Measurements from ENCODE around the gene PPP1R3G. TPM values are rescaled to one million over a fixed set of nuclear protein-coding genes. Genes with fewer than 3 reads are reported as not detected.

PPP1R3G gene
- total and polyA plus RNA-seq, 2 donors (not counting 1 experiment from before 2014, with no cell fraction given) = 0.72 to 3.3 TPM

- Histone ChIP-seq H3K4me1 (ENCODE audit: control insufficient read depth, extremely low read depth, insufficient read depth, low read length) (peaks cover 7% of the 10 kb centered on the region), H3K27me3 (ENCODE audit: control insufficient read depth, insufficient read depth, low read length) (peaks cover 3% of the 10 kb centered on the region), H3K79me2 (ENCODE audit: control insufficient read depth, insufficient read depth, low read length) (no peaks in the 10 kb centered on the region), H3K4me2 (ENCODE audit: extremely low read depth, insufficient read depth, low read length) (no peak overlapping the region), H3K9ac (ENCODE audit: insufficient read depth, low read length) (no peak overlapping the region), H3K36me3 (ENCODE audit: control insufficient read depth, insufficient read depth, low read length) (no peaks in the 10 kb centered on the region), H3K9me3 (ENCODE audit: control insufficient read depth, insufficient read depth, low read depth, low read length) (no peaks in the 10 kb centered on the region), H3K4me3 (replicated peaks in 1 of 4; ENCODE audit: control extremely low read depth in 1 of 4, insufficient read depth in 1 of 4, low read depth in 3 of 4, low read length in 4 of 4) (no peak overlapping the region), H4K20me1 (ENCODE audit: control insufficient read depth, extremely low read depth, insufficient read depth, low read length) (no peaks in the 10 kb centered on the region), H3K27ac (ENCODE audit: insufficient read depth, low read length) (no peak overlapping the region), H2AFZ (ENCODE audit: low read length) (no peak overlapping the region)
- TF ChIP-seq EZH2 (IDR thresholded peaks at IDR 0.05; ENCODE audit: low read length, missing control alignments) = no peak
- TF ChIP-seq, protein P1, sequence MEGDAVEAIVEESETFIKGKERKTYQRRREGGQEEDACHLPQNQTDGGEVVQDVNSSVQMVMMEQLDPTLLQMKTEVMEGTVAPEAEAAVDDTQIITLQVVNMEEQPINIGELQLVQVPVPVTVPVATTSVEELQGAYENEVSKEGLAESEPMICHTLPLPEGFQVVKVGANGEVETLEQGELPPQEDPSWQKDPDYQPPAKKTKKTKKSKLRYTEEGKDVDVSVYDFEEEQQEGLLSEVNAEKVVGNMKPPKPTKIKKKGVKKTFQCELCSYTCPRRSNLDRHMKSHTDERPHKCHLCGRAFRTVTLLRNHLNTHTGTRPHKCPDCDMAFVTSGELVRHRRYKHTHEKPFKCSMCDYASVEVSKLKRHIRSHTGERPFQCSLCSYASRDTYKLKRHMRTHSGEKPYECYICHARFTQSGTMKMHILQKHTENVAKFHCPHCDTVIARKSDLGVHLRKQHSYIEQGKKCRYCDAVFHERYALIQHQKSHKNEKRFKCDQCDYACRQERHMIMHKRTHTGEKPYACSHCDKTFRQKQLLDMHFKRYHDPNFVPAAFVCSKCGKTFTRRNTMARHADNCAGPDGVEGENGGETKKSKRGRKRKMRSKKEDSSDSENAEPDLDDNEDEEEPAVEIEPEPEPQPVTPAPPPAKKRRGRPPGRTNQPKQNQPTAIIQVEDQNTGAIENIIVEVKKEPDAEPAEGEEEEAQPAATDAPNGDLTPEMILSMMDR (conservative IDR thresholded peaks at IDR 0.05 in 1 of 2, IDR thresholded peaks at IDR 0.05 in 1 of 2; ENCODE audit: low read depth in 1 of 2, low read length in 2 of 2) = no peak
- DNase-seq (ENCODE audit: low read depth in 2 of 2) = no peak
Measured at GRCh38 chr6:5099537-5099936, 14.4 kb downstream of the PPP1R3G start.

DNA sequence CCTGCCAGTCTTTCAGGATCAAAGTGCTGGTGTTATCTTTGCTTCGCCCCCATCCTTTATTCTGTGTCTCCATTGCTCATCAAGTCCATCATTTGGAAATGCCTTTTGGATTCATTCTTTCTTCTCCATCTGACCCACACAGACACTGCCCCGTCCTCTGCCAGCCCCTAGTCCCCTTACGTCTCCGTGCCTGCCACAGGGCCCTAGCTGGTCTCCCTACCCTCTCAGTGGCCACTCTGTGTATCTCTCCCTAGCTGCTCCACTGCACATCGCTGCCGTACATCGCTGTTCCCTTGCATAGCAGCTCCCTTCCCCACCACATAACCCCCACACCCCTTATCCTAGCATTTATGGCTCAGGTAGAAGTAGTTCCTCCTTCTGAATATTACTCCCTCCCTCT is 15.7 kb downstream of the PPP1R3G start:
- H3K9me3 ChIP-seq (ENCODE audit: control insufficient read depth, insufficient read depth, low read depth, low read length) = no peaks in the 10 kb centered on the region
- peaks cover 3% of the 10 kb centered on the region for H3K27me3 ChIP-seq (ENCODE audit: control insufficient read depth, insufficient read depth, low read length)
- H3K9ac ChIP-seq (ENCODE audit: insufficient read depth, low read length) = no peak overlapping the region
- DNase-seq (ENCODE audit: low read depth in 2 of 2) = no peak
- no peaks in the 10 kb centered on the region for H3K79me2 ChIP-seq (ENCODE audit: control insufficient read depth, insufficient read depth, low read length)
- H3K36me3 ChIP-seq (ENCODE audit: control insufficient read depth, insufficient read depth, low read length) = no peaks in the 10 kb centered on the region
- no peak overlapping the region for H2AFZ ChIP-seq (ENCODE audit: low read length)
- no peak overlapping the region for H3K27ac ChIP-seq (ENCODE audit: insufficient read depth, low read length)
- H3K4me1 ChIP-seq (ENCODE audit: control insufficient read depth, extremely low read depth, insufficient read depth, low read length) = no peaks in the 10 kb centered on the region
- no peak for TF ChIP-seq EZH2 (IDR thresholded peaks at IDR 0.05; ENCODE audit: low read length, missing control alignments)
- TF ChIP-seq, protein P1 (conservative IDR thresholded peaks at IDR 0.05 in 1 of 2, IDR thresholded peaks at IDR 0.05 in 1 of 2; ENCODE audit: low read depth in 1 of 2, low read length in 2 of 2) = no peak
- no peaks in the 10 kb centered on the region for H4K20me1 ChIP-seq (ENCODE audit: control insufficient read depth, extremely low read depth, insufficient read depth, low read length)
- no peak overlapping the region for H3K4me2 ChIP-seq (ENCODE audit: extremely low read depth, insufficient read depth, low read length)
- no peak overlapping the region for H3K4me3 ChIP-seq (replicated peaks in 1 of 4; ENCODE audit: control extremely low read depth in 1 of 4, insufficient read depth in 1 of 4, low read depth in 3 of 4, low read length in 4 of 4)

GRCh38 chr6:5102267-5102970 is 17.3 kb downstream of the PPP1R3G start:
- Histone ChIP-seq H3K4me1 (ENCODE audit: control insufficient read depth, extremely low read depth, insufficient read depth, low read length) (no peaks in the 10 kb centered on the region), H4K20me1 (ENCODE audit: control insufficient read depth, extremely low read depth, insufficient read depth, low read length) (no peaks in the 10 kb centered on the region), H2AFZ (ENCODE audit: low read length) (no peak overlapping the region), H3K9ac (ENCODE audit: insufficient read depth, low read length) (no peak overlapping the region), H3K4me2 (ENCODE audit: extremely low read depth, insufficient read depth, low read length) (no peak overlapping the region), H3K27me3 (ENCODE audit: control insufficient read depth, insufficient read depth, low read length) (no peaks in the 10 kb centered on the region), H3K79me2 (ENCODE audit: control insufficient read depth, insufficient read depth, low read length) (no peaks in the 10 kb centered on the region), H3K27ac (ENCODE audit: insufficient read depth, low read length) (no peak overlapping the region), H3K9me3 (ENCODE audit: control insufficient read depth, insufficient read depth, low read depth, low read length) (no peaks in the 10 kb centered on the region), H3K4me3 (replicated peaks in 1 of 4; ENCODE audit: control extremely low read depth in 1 of 4, insufficient read depth in 1 of 4, low read depth in 3 of 4, low read length in 4 of 4) (no peak overlapping the region), H3K36me3 (ENCODE audit: control insufficient read depth, insufficient read depth, low read length) (no peaks in the 10 kb centered on the region)
- TF ChIP-seq EZH2 (IDR thresholded peaks at IDR 0.05; ENCODE audit: low read length, missing control alignments) = no peak
- TF ChIP-seq, protein P1 (conservative IDR thresholded peaks at IDR 0.05 in 1 of 2, IDR thresholded peaks at IDR 0.05 in 1 of 2; ENCODE audit: low read depth in 1 of 2, low read length in 2 of 2) = no peak
- no peak for DNase-seq (ENCODE audit: low read depth in 2 of 2)

All from fibroblast of lung (primary cell).